B cell (primary cell): Measurements from ENCODE around the gene HDDC3. TPM values are rescaled to one million over a fixed set of nuclear protein-coding genes. Genes with fewer than 3 reads are reported as not detected.

Source experiments
- ATAC-seq: fragments of 200-7000 bp; cut with Tn5 transposase; one replicate; pipeline ENCODE4 v1.10.0; 2021; ENCODE audit warnings: low read depth, mild to moderate bottlenecking, moderate number of reproducible peaks, moderate library complexity
- CTCF ChIA-PET: fragments of 350-600 bp; sonication (Branson Sonifier 250); formaldehyde crosslinking; loops from one replicate; lab custom pipeline; 2021; ENCODE audit warnings: antibody characterized with exemption, inconsistent platforms; lab: Charles Lee
- POLR2A ChIA-PET: fragments of 350-600 bp; sonication (Branson Sonifier 250); formaldehyde crosslinking; loops from one replicate; lab custom pipeline; 2021; ENCODE audit warnings: antibody characterized with exemption; lab: Charles Lee
- DNase-seq: peaks from one replicate; pipeline ENCODE4 v3.0.0; 2013
- H2AFZ ChIP-seq: 2 replicates; pipeline ENCODE4 v1.6.1; 2012; ENCODE audit warnings: mild to moderate bottlenecking, low read depth, low read length; ENCODE audit not compliant: insufficient read depth, poor library complexity, severe bottlenecking
- H3K27ac ChIP-seq, 2 donors: 1 replicate in 1 of 2; 2 replicates in 1 of 2; pipeline ENCODE4 v1.5.1; 2012 to 2013; ENCODE audit warnings: low read length in 2 of 2, mild to moderate bottlenecking in 2 of 2, moderate library complexity in 1 of 2
- H3K27me3 ChIP-seq, 4 experiments: fragments of 200-600 bp in 1 of 4; sonication (generic) in 1 of 4; replicated peaks in 1 of 4; 1 replicate in 2 of 4; 2 replicates in 2 of 4; pipeline versions ENCODE4 v1.6.1 to v1.7.0; 2013 to 2016; ENCODE audit warnings: low read length in 3 of 4, mild to moderate bottlenecking in 2 of 4, mixed read lengths in 1 of 4, moderate library complexity in 1 of 4; ENCODE audit not compliant: insufficient read depth in 4 of 4, control insufficient read depth in 3 of 4; ENCODE audit errors: control extremely low read depth in 1 of 4
- H3K36me3 ChIP-seq, 2 experiments: replicated peaks in 1 of 2; 1 replicate in 1 of 2; 2 replicates in 1 of 2; pipeline versions ENCODE4 v1.6.1 to v1.7.1; 2013; ENCODE audit warnings: low read length in 1 of 2; ENCODE audit not compliant: insufficient read depth in 2 of 2, control insufficient read depth in 1 of 2; ENCODE audit errors: control extremely low read depth in 1 of 2, extremely low read depth in 1 of 2
- H3K4me1 ChIP-seq, 2 donors: fragments of 200-600 bp in 1 of 2; sonication (generic) in 1 of 2; 1 replicate in 1 of 2; 2 replicates in 1 of 2; pipeline versions ENCODE4 v1.5.1 to v1.6.1; 2013 to 2017; ENCODE audit warnings: low read length in 2 of 2; ENCODE audit not compliant: control insufficient read depth in 2 of 2, insufficient read depth in 2 of 2
- H3K4me2 ChIP-seq: replicated peaks from 2 replicates; pipeline ENCODE3; 2012; ENCODE audit warnings: mild to moderate bottlenecking, low read depth, low read length; ENCODE audit not compliant: poor library complexity, severe bottlenecking
- H3K4me3 ChIP-seq, 5 experiments: fragments of 200-600 bp in 1 of 5; sonication (generic) in 1 of 5; 1 replicate in 3 of 5; 2 replicates in 2 of 5; pipeline versions ENCODE4 v1.5.1 to v1.7.0; 2011 to 2016; ENCODE audit warnings: low read length in 4 of 5, mild to moderate bottlenecking in 4 of 5, low read depth in 2 of 5, control low read depth in 1 of 5, moderate library complexity in 1 of 5; ENCODE audit not compliant: insufficient read depth in 1 of 5; ENCODE audit errors: control extremely low read depth in 1 of 5, extremely low read depth in 1 of 5
- H3K79me2 ChIP-seq: fragments of 200-600 bp; sonication (generic); one replicate; pipeline ENCODE4 v1.6.0; 2016; ENCODE audit warnings: low read length; ENCODE audit not compliant: control insufficient read depth, insufficient read depth
- H3K9ac ChIP-seq: fragments of 200-600 bp; sonication (generic); 2 replicates; pipeline ENCODE4 v1.6.1; 2017; ENCODE audit warnings: mild to moderate bottlenecking, low read length, moderate library complexity
- H3K9me3 ChIP-seq, 3 donors: one replicate each; pipeline versions ENCODE4 v1.6.1 to v1.7.1; 2013; ENCODE audit warnings: low read length in 2 of 3; ENCODE audit not compliant: control insufficient read depth in 2 of 3, insufficient read depth in 1 of 3; ENCODE audit errors: control extremely low read depth in 1 of 3
- H4K20me1 ChIP-seq: 2 replicates; pipeline ENCODE4 v1.6.0; 2012; ENCODE audit warnings: mild to moderate bottlenecking, low read length; ENCODE audit not compliant: insufficient read depth, control insufficient read depth, poor library complexity, severe bottlenecking
- H3K27ac Mint-ChIP-seq: one replicate; pipeline ENCODE4 v1.8.0; 2021; ENCODE audit warnings: mixed read lengths
- H3K27me3 Mint-ChIP-seq: one replicate; pipeline ENCODE4 v1.8.0; 2021; ENCODE audit warnings: mixed read lengths
- H3K4me1 Mint-ChIP-seq: one replicate; pipeline ENCODE4 v1.8.0; 2021; ENCODE audit warnings: mixed read lengths
- H3K4me3 Mint-ChIP-seq: one replicate; pipeline ENCODE4 v1.8.0; 2021; ENCODE audit warnings: mixed read lengths
- H3K9me3 Mint-ChIP-seq: one replicate; pipeline ENCODE4 v1.8.0; 2022; ENCODE audit warnings: mixed read lengths; ENCODE audit not compliant: insufficient read depth
- CTCF ChIP-seq: fragments of 200-600 bp; IDR thresholded peaks from one replicate; pipeline ENCODE4 v1.8.0; 2022; ENCODE audit warnings: antibody characterized with exemption, mild to moderate bottlenecking
- EZH2 ChIP-seq: IDR thresholded peaks from 2 replicates; pipeline ENCODE4 v1.6.1; 2012; ENCODE audit warnings: borderline replicate concordance, low read depth, mild to moderate bottlenecking, moderate library complexity, low read length; ENCODE audit not compliant: insufficient read depth, poor library complexity, severe bottlenecking
- WGBS: methylation state at CpG from one replicate; pipeline ENCODE4 v1.1.5; 2013; ENCODE audit warnings: missing lambda C conversion rate; ENCODE audit not compliant: insufficient coverage; 5-methylcytosine and 5-hydroxymethylcytosine counted together
- intact Hi-C: fragments of 100-400 bp; cut with micrococcal nuclease; formaldehyde crosslinking; loops from one replicate; pipeline ENCODE4 v1.10.0; 2022
- polyA plus RNA-seq: library from polyadenylated mRNA; depleted of rRNA; stranded (reverse); fragments of >200 nt; gene quantifications from 2 replicates; pipeline ENCODE4 v1.2.3, GENCODE V29; 2012
- total RNA-seq, 2 donors: library from RNA; stranded (reverse); fragments of 120-200 nt in 1 of 2; gene quantifications; 1 replicate in 1 of 2; 2 replicates in 1 of 2; pipeline versions ENCODE4 v1.2.3 to v1.2.4, GENCODE V29; 2013 to 2022

The HDDC3 gene
- total and polyA plus RNA-seq, 2 donors (not counting 1 experiment from before 2014, with no cell fraction given): 23.9 to 26.8 TPM

GRCh38 chr15:90907838-90908507, 24.4 kb downstream of the HDDC3 start:
- Histone ChIP-seq H3K4me3 (no peak overlapping the region), H4K20me1 (peaks cover 13% of the 10 kb centered on the region), H2AFZ (no peak overlapping the region), H3K4me2 (no peak overlapping the region), H3K9ac (no peak overlapping the region), H3K27ac (no peak overlapping the region), H3K9me3 (no peaks in the 10 kb centered on the region), H3K36me3 (peaks cover 0 to 74% of the 10 kb centered on the region in 2 experiments), H3K27me3 (no peaks in the 10 kb centered on the region), H3K4me1 (peaks cover 6 to 10% of the 10 kb centered on the region in 2 donors), H3K79me2 (peaks cover 3% of the 10 kb centered on the region)
- Mint-ChIP-seq H3K9me3 (no peaks in the 10 kb centered on the region), H3K4me3 (no peak overlapping the region), H3K27ac (no peak overlapping the region), H3K27me3 (no peaks in the 10 kb centered on the region), H3K4me1 (peaks cover 9% of the 10 kb centered on the region)
- ChIA-PET POLR2A (no interaction called here), CTCF (no interaction called here)
- DNase-seq (no peak), ATAC-seq (no peak)
- intact Hi-C loops: no loop called here
- TF ChIP-seq EZH2: no peak
- TF ChIP-seq CTCF: no peak
- WGBS: 91% methylated on average over 9 of the region's 9 CpGs

GRCh38 chr15:90907051-90907660, 25.2 kb downstream of the HDDC3 start:
- DNase-seq (no peak), ATAC-seq (no peak)
- TF ChIP-seq EZH2 (no peak), CTCF (no peak)
- Histone ChIP-seq H3K4me1 (peaks cover 6 to 11% of the 10 kb centered on the region in 2 donors), H3K79me2 (peaks cover 3% of the 10 kb centered on the region), H4K20me1 (peaks cover 13% of the 10 kb centered on the region), H3K9me3 (no peaks in the 10 kb centered on the region), H3K9ac (no peak overlapping the region), H3K27me3 (no peaks in the 10 kb centered on the region), H3K27ac (no peak overlapping the region), H3K36me3 (peaks cover 0 to 66% of the 10 kb centered on the region in 2 experiments), H3K4me3 (no peak overlapping the region), H2AFZ (no peak overlapping the region), H3K4me2 (no peak overlapping the region)
- CTCF ChIA-PET: interaction anchor here (14.4 kb wide), 1 partner anchor 26 kb away, joined by 260 read pairs; the partner anchor contains the start of genes HDDC3 and UNC45A
- no peak overlapping the region for H3K4me3 Mint-ChIP-seq
- WGBS: 97% methylated on average over 15 of the region's 15 CpGs
- H3K27ac Mint-ChIP-seq: no peak overlapping the region
- H3K9me3 Mint-ChIP-seq: no peaks in the 10 kb centered on the region
- no peaks in the 10 kb centered on the region for H3K27me3 Mint-ChIP-seq
- peaks cover 11% of the 10 kb centered on the region for H3K4me1 Mint-ChIP-seq
- intact Hi-C loops: no loop called here
- POLR2A ChIA-PET: interaction anchor here (0.5 kb wide), 1 partner anchor 62 kb away, joined by 3 read pairs; no protein-coding TSS in a partner anchor
